GM10248 (cell line): ENCODE measurements around the gene NOTCH3.

ENCODE experiments used
- CTCF ChIA-PET: fragments of 300-600 bp; sonication (Branson Sonifier 250); formaldehyde crosslinking; extraction: SDS; loops from one replicate; lab custom pipeline; 2021; ENCODE audit warnings: antibody characterized with exemption; lab: Yijun Ruan, JAX
- POLR2A ChIA-PET: fragments of 350-650 bp; sonication (Branson Sonifier 250); formaldehyde crosslinking; extraction: SDS; loops from one replicate; lab custom pipeline; 2020; ENCODE audit warnings: antibody characterized with exemption; lab: Yijun Ruan, JAX
- DNase-seq: peaks from one replicate; pipeline ENCODE4 v3.0.0; 2012; ENCODE audit errors: extremely low spot score
- TF ChIP-seq, protein P1 (sequence below): IDR thresholded peaks from 2 replicates; pipeline ENCODE4 v1.5.1; 2012; ENCODE audit warnings: mild to moderate bottlenecking, low read depth; ENCODE audit errors: extremely low read depth, missing control alignments, control extremely low read depth

The NOTCH3 gene

DNA sequence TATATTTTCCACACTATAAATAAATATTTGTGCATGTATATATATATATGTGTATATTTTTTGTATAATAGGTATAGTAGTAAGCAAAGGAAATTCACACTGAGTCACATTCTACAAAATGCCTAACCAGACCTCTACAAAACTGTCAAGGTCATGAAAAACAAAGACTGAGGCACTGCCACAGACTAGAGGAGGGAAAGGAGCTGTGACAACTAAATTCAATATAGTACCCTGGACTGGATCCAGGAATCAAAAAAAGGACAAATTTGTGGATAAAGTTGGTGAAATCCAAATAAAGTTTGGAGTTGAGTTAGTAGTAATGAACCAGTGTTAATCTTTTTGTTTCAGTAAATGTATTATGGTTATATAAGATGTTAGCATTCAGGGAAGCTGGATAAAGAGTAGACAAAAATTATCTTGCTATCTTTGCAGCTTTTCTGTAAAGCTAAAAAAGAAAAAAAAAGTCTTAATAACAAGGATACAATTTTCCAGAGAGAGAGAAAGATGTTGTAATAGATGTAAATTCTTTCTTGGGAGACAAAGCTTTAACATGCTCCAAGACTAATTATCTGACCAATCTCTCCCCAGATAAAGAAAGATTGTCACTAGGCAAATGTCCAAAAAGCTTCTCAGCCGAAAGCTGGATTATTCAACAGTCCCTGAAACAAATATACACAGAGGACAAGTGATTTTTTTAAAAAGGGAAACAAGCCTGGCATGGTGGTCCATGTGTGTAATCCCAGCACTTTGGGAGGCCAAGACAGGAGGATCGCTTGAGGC is 74.5 kb downstream of the NOTCH3 start:
- TF ChIP-seq, protein P1, sequence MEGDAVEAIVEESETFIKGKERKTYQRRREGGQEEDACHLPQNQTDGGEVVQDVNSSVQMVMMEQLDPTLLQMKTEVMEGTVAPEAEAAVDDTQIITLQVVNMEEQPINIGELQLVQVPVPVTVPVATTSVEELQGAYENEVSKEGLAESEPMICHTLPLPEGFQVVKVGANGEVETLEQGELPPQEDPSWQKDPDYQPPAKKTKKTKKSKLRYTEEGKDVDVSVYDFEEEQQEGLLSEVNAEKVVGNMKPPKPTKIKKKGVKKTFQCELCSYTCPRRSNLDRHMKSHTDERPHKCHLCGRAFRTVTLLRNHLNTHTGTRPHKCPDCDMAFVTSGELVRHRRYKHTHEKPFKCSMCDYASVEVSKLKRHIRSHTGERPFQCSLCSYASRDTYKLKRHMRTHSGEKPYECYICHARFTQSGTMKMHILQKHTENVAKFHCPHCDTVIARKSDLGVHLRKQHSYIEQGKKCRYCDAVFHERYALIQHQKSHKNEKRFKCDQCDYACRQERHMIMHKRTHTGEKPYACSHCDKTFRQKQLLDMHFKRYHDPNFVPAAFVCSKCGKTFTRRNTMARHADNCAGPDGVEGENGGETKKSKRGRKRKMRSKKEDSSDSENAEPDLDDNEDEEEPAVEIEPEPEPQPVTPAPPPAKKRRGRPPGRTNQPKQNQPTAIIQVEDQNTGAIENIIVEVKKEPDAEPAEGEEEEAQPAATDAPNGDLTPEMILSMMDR = no peak
- DNase-seq = no peak
- CTCF ChIA-PET = interaction anchor here (1.0 to 3.5 kb wide), 5 partner anchors 23 to 51 kb away, joined by 3 to 13 read pairs (median 5); no protein-coding TSS in a partner anchor
- POLR2A ChIA-PET = no interaction called here

DNA sequence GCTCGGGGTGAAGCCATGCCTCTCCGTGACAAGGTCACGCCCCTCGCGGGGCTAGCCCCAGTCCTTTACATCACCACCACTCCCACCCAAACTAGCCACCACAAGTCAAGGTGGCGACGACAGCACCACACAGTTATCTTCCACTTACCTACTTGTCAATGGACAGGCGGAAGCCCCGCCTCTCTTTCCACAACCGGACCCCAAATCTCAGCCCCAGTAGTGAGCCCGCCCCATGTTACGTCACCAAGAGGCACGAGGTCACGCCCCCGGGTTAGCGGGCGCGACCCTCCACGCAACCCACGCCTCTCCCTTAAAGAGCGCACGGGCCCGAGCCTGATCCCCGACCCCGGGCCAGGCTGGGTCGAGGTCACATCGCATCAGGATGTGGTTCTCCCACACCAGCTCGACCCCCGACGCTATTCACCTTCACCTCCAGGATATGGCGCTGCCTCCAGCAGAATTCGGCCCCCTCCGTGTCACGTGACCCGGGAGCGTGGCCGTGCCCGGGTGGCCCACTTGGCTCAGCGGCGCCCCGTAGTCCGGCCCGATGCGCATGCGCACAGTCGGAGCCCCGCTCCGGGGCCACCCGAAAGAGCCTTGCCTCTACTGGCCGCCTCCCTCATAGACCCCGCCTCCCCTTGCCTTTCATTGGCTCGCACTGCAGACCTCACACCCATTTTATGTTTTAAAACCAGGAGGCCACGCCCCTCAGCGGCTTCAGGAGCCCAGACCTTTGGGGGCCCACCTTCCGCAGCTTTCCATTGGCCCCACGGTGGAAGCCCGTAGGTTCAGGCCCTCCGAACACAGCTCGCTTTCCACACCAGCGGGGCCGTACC is 75.3 kb downstream of the NOTCH3 start:
- DNase-seq = peak; percentile 99
- CTCF ChIA-PET = interaction anchor here (1.0 to 3.5 kb wide), 5 partner anchors 15 to 52 kb away, joined by 3 to 13 read pairs (median 6); no protein-coding TSS in a partner anchor

DNA sequence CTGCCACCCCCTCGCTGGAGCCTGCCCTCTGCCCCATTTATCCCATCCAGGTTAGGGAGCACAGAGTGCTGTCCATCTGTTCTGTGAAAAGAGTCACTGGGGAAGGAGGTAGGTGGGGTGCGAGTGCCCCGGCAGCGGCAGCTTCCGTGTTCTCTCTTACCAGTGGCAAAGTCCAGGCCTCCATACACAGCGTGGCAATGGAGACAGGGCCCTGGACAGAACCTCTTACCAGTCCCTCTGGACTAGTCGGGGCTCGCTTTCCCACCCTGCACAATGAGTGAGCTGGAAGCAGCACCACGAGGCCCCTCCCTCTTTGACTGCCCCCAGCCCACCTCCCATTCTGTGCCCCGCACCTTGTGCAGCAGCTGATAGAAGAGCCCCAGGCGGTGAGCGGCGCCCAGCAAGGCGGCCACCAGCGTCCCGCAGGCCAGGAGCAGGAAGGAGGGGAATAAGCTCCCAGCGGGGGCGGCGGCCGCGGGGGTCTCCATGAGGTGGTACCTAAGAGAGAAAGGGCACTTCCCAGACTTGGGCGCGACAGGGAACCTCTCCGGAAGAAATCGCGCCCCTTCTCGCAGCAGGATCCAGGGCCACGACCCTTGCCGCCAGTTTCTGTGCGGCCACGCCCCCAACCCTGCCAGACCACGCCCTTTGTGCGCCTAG is 76.1 kb downstream of the NOTCH3 start:
- DNase-seq = no peak
- TF ChIP-seq, protein P1 = no peak
- ChIA-PET POLR2A (interaction anchor here (0.5 to 0.8 kb wide), 2 partner anchors 13 to 136 kb away, joined by 3 to 6 read pairs; no protein-coding TSS in a partner anchor), CTCF (interaction anchor here (1.1 to 3.5 kb wide), 7 partner anchors 14 to 431 kb away, joined by 3 to 13 read pairs (median 6); no protein-coding TSS in a partner anchor)

More for the DNA sequence above, 75.3 kb downstream of the NOTCH3 start:
- POLR2A ChIA-PET = interaction anchor here (0.5 kb wide), 1 partner anchor 135 kb away, joined by 6 read pairs; no protein-coding TSS in a partner anchor
- TF ChIP-seq, protein P1 = no peak

DNA sequence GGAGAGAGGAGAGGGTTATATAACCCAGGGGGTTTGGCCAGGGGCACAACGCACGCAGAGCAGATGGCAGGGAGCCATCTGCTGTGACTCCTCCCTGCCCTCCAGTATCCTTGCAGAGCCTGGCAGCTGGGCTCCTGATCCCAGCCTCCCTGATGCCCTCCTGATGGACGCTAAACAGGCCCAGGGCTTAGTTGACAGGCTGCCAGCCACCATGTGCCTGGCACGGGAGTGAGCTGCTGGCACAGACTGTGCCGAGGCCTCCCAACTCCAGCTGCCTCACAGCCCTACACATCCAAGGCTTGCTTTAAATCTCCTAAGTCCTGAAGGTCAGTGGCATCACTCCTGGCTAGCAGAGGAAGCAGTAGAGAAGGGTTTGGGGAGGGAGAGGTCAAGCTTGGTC is 76.9 kb downstream of the NOTCH3 start:
- TF ChIP-seq, protein P1 = no peak
- POLR2A ChIA-PET = interaction anchor here (0.8 kb wide), 1 partner anchor 12 kb away, joined by 3 read pairs; no protein-coding TSS in a partner anchor
- CTCF ChIA-PET = interaction anchor here (1.1 to 3.5 kb wide), 6 partner anchors 13 to 432 kb away, joined by 3 to 13 read pairs (median 6); no protein-coding TSS in a partner anchor
- DNase-seq = no peak

DNA sequence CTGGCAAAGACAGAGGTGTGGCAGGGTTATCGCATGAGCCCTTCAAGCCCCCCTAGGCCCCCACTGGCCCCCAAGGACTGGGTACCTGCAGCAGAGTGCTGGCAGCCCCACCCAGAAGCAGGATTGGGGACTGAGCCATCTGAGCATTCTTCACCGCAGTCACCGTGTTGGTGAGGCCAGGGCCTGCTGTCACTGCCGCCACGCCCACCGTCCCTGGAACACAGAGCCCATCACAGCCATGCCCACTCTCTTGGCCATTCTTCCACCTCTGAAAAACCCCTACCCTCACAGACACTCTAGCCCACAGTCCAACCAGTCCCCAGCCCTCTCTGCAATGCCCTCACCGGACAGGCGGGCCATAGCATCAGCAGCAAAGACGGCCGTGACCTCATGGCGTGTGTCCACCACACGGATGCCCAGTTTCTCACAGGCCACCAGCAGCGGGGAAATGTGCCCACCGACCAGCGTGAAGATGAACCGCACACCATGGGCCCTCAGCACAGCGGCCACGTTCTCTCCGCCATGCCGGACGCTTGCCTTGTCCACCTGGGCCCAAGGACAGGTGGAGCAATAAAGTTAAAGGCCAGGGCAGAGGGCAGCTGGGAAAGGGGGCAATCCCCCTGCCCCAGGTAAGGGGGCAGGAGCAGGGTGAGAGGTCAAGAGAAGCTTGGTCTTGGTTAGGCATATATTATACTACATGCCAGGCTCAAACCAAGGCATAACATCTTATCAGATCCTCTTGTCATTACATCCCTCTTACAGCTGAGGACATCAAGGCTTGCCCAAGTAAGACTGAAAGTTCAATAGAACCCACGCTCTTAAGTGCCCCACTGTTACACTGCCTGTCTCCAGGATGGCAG is 77.5 kb downstream of the NOTCH3 start:
- ChIA-PET POLR2A (no interaction called here), CTCF (interaction anchor here (1.4 to 3.5 kb wide), 6 partner anchors 13 to 31 kb away, joined by 4 to 13 read pairs (median 6); no protein-coding TSS in a partner anchor)
- TF ChIP-seq, protein P1 = no peak
- DNase-seq = no peak
